Measurements from ENCODE around the gene TAB2. TPM values are rescaled to one million over a fixed set of nuclear protein-coding genes. Genes with fewer than 3 reads are reported as not detected.

The TAB2 gene
- total RNA-seq, 2 experiments from 2014 or later = 121 to 123 TPM

DNA sequence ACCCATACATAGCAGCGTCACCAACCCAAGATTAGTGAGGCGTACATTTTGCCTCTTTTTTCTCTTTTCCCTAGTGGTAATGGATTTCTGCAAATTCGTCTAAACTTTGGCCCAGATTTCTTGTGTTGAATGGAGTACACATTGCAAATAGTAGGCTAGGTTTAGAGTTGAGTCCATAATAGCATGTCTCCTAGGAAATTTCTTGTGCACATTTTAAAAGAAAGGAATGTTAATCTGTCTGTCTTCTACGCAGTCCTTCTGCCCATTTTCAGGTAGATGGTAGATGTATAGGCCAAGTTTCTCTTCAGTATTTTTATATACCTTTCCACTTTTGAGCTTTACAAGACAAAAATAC, 15.7 kb downstream of the TAB2 start:
- H3K27ac ChIP-seq (ENCODE audit: low read depth in 1 of 2, low read length in 2 of 2) = no peak overlapping the region
- TF ChIP-seq, protein P1, sequence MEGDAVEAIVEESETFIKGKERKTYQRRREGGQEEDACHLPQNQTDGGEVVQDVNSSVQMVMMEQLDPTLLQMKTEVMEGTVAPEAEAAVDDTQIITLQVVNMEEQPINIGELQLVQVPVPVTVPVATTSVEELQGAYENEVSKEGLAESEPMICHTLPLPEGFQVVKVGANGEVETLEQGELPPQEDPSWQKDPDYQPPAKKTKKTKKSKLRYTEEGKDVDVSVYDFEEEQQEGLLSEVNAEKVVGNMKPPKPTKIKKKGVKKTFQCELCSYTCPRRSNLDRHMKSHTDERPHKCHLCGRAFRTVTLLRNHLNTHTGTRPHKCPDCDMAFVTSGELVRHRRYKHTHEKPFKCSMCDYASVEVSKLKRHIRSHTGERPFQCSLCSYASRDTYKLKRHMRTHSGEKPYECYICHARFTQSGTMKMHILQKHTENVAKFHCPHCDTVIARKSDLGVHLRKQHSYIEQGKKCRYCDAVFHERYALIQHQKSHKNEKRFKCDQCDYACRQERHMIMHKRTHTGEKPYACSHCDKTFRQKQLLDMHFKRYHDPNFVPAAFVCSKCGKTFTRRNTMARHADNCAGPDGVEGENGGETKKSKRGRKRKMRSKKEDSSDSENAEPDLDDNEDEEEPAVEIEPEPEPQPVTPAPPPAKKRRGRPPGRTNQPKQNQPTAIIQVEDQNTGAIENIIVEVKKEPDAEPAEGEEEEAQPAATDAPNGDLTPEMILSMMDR (IDR thresholded peaks at IDR 0.05) = no peak
- POLR2A ChIA-PET = interaction anchor here (1.0 to 2.2 kb wide), 3 partner anchors 8 to 16 kb away, joined by 3 to 7 read pairs (median 3); partner anchors contain the start of gene TAB2
- Mint-ChIP-seq H3K27me3 (no peaks in the 10 kb centered on the region), H3K4me3 (no peak overlapping the region), H3K4me1 (ENCODE audit: low read depth) (peaks cover 96% of the 10 kb centered on the region), H3K9me3 (no peaks in the 10 kb centered on the region), H3K36me3 (ENCODE audit: low read depth) (no peaks in the 10 kb centered on the region), H3K27ac (no peak overlapping the region)
- DNase-seq (no peak), ATAC-seq (ENCODE audit: poor library complexity) (no peak)
- H3K36me3 ChIP-seq (ENCODE audit: insufficient read depth, low read length) = no peaks in the 10 kb centered on the region
- no peaks in the 10 kb centered on the region for H3K9me3 ChIP-seq (ENCODE audit: control insufficient read depth in 1 of 2, insufficient read depth in 1 of 2, low read length in 2 of 2)
- CTCF ChIA-PET = interaction anchor here (1.3 to 1.5 kb wide), 2 partner anchors 9 to 10 kb away, joined by 4 to 6 read pairs; no protein-coding TSS in a partner anchor
- H3K27me3 ChIP-seq (ENCODE audit: control insufficient read depth in 1 of 2, insufficient read depth in 2 of 2, low read length in 2 of 2) = no peaks in the 10 kb centered on the region
- intact Hi-C loops (cut with DNase I, micrococcal nuclease) = loop anchor here in 1 of 2 experiments (2.0 kb wide), 1 partner anchor 18 kb away; no protein-coding TSS in a partner anchor
- H3K4me3 ChIP-seq (ENCODE audit: low read length) = no peak overlapping the region
- peaks cover 25% of the 10 kb centered on the region for H3K4me1 ChIP-seq (ENCODE audit: insufficient read depth, low read length)

DNA sequence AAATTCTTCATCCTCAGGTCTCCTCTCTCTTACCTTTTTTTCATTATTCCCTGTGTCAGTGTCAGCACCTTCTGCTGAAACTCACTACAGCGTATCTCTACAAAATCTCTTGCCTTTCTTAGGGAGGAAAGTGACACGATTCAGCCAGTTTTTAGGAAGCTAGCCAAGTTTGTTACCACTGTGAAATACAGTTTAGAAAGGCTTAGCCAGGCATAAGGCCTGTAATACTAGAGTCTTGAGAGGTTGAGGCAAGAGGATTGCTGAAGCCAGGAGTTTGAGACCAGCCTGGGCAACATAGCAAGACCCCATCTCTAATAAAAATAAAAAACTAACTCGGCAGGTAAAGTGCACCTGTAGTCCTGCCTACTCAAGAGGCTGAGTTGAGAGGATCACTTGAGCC, 16.7 kb downstream of the TAB2 start:
- Mint-ChIP-seq H3K9me3 (no peaks in the 10 kb centered on the region), H3K27ac (no peak overlapping the region), H3K4me3 (no peak overlapping the region), H3K4me1 (ENCODE audit: low read depth) (peaks cover 95% of the 10 kb centered on the region), H3K36me3 (ENCODE audit: low read depth) (peaks cover 6% of the 10 kb centered on the region), H3K27me3 (no peaks in the 10 kb centered on the region)
- no peak overlapping the region for H3K4me3 ChIP-seq (ENCODE audit: low read length)
- ATAC-seq (ENCODE audit: poor library complexity) = no peak
- peaks cover 25% of the 10 kb centered on the region for H3K4me1 ChIP-seq (ENCODE audit: insufficient read depth, low read length)
- DNase-seq = no peak
- H3K36me3 ChIP-seq (ENCODE audit: insufficient read depth, low read length) = no peaks in the 10 kb centered on the region
- intact Hi-C loops (cut with DNase I, micrococcal nuclease) = no loop called here
- no peaks in the 10 kb centered on the region for H3K9me3 ChIP-seq (ENCODE audit: control insufficient read depth in 1 of 2, insufficient read depth in 1 of 2, low read length in 2 of 2)
- POLR2A ChIA-PET = interaction anchor here (1.3 kb wide), 1 partner anchor 9 kb away, joined by 3 read pairs; no protein-coding TSS in a partner anchor
- TF ChIP-seq, protein P1 (IDR thresholded peaks at IDR 0.05) = no peak
- CTCF ChIA-PET = interaction anchor here (0.6 to 2.3 kb wide), 4 partner anchors 8 to 98 kb away, joined by 3 to 9 read pairs (median 6); no protein-coding TSS in a partner anchor
- H3K27ac ChIP-seq (ENCODE audit: low read depth in 1 of 2, low read length in 2 of 2) = no peak overlapping the region
- H3K27me3 ChIP-seq (ENCODE audit: control insufficient read depth in 1 of 2, insufficient read depth in 2 of 2, low read length in 2 of 2) = no peaks in the 10 kb centered on the region

DNA sequence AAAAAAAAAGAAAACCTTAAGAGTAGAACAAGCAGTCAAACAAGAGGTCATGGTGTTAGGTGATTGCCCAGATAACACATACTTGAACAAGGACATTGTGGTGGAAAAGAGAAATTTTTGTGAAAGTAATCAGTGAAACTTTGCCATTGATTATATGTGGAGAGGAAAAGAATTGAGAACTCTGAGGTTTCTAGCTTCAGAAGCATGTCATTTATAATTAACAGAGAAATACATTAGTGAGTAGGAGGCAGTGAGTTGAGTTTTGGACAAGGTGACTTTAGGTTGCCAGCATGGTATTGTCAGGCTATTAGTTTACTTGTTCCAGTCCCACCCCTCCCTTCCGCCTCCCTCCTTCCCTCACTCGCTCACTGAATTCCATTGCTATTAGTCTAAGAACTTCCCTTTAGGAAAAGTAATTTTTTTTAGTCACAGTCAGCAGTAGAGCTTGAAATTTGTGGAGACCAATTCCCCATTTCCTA, 17.2 kb downstream of the TAB2 start:
- no peak for DNase-seq
- H3K4me3 Mint-ChIP-seq = no peak overlapping the region
- Histone ChIP-seq H3K27me3 (ENCODE audit: control insufficient read depth in 1 of 2, insufficient read depth in 2 of 2, low read length in 2 of 2) (no peaks in the 10 kb centered on the region), H3K36me3 (ENCODE audit: insufficient read depth, low read length) (no peaks in the 10 kb centered on the region), H3K4me1 (ENCODE audit: insufficient read depth, low read length) (peaks cover 24% of the 10 kb centered on the region), H3K27ac (ENCODE audit: low read depth in 1 of 2, low read length in 2 of 2) (no peak overlapping the region), H3K4me3 (ENCODE audit: low read length) (no peak overlapping the region), H3K9me3 (ENCODE audit: control insufficient read depth in 1 of 2, insufficient read depth in 1 of 2, low read length in 2 of 2) (no peaks in the 10 kb centered on the region)
- no peak overlapping the region for H3K27ac Mint-ChIP-seq
- no peaks in the 10 kb centered on the region for H3K9me3 Mint-ChIP-seq
- TF ChIP-seq, protein P1 (IDR thresholded peaks at IDR 0.05) = no peak
- POLR2A ChIA-PET = no interaction called here
- ATAC-seq (ENCODE audit: poor library complexity) = no peak
- H3K36me3 Mint-ChIP-seq (ENCODE audit: low read depth) = peaks cover 6% of the 10 kb centered on the region
- intact Hi-C loops (cut with DNase I, micrococcal nuclease) = no loop called here
- CTCF ChIA-PET = interaction anchor here (0.6 to 2.3 kb wide), 3 partner anchors 10 to 98 kb away, joined by 3 to 9 read pairs (median 5); no protein-coding TSS in a partner anchor
- peaks cover 91% of the 10 kb centered on the region for H3K4me1 Mint-ChIP-seq (ENCODE audit: low read depth)
- H3K27me3 Mint-ChIP-seq = no peaks in the 10 kb centered on the region

Measured in CD4-positive, alpha-beta T cell (primary cell).